WTC11 (cell line): ENCODE results near the gene TNIK. TPM values are rescaled to one million over a fixed set of nuclear protein-coding genes. Genes with fewer than 3 reads are reported as not detected.
A peak's percentile ranks its signal among the peaks of the same experiment; 100 is the strongest.

ENCODE experiments used
- ATAC-seq: fragments of 200-7000 bp; cut with Tn5 transposase; 2 replicates; pipeline ENCODE4 v1.10.0; 2021; ENCODE audit warnings: mild to moderate bottlenecking, moderate library complexity
- CTCF ChIA-PET: fragments of 300-600 bp; sonication (Branson Sonifier 250); formaldehyde crosslinking; loops from one replicate; lab custom pipeline; 2021; ENCODE audit warnings: antibody characterized with exemption; lab: Charles Lee
- POLR2A ChIA-PET: fragments of 350-600 bp; sonication (Branson Sonifier 250); formaldehyde crosslinking; loops from one replicate; lab custom pipeline; 2021; ENCODE audit warnings: antibody characterized with exemption; lab: Charles Lee
- DNase-seq: peaks from one replicate; pipeline ENCODE4 v3.0.0; 2021; ENCODE audit warnings: low spot score
- H3K27ac Mint-ChIP-seq: 2 replicates; pipeline ENCODE4 v1.8.0; 2021; ENCODE audit warnings: mixed read lengths
- H3K27me3 Mint-ChIP-seq: 2 replicates; pipeline ENCODE4 v1.8.0; 2021; ENCODE audit warnings: low read depth, mild to moderate bottlenecking, moderate library complexity, mixed read lengths
- H3K36me3 Mint-ChIP-seq: 2 replicates; pipeline ENCODE4 v1.8.0; 2021; ENCODE audit warnings: mixed read lengths
- H3K4me1 Mint-ChIP-seq: 2 replicates; pipeline ENCODE4 v1.8.0; 2022; ENCODE audit warnings: mixed read lengths
- H3K4me3 Mint-ChIP-seq: 2 replicates; pipeline ENCODE4 v1.8.0; 2021; ENCODE audit warnings: mild to moderate bottlenecking, moderate library complexity, mixed read lengths
- H3K9me3 Mint-ChIP-seq: 2 replicates; pipeline ENCODE4 v1.8.0; 2021; ENCODE audit warnings: mixed read lengths
- CBFB ChIP-seq: sonication (generic); formaldehyde crosslinking; IDR thresholded peaks from 2 replicates; pipeline ENCODE4 v1.8.1; 2022; ENCODE audit warnings: mild to moderate bottlenecking, low read depth, missing genetic modification reagents
- CREB1 ChIP-seq: sonication (generic); formaldehyde crosslinking; IDR thresholded peaks from 2 replicates; pipeline ENCODE4 v1.8.0; 2023; ENCODE audit warnings: mild to moderate bottlenecking, missing genetic modification reagents
- FOXJ3 ChIP-seq: sonication (generic); formaldehyde crosslinking; IDR thresholded peaks from 2 replicates; pipeline ENCODE4 v1.9.0; 2021; ENCODE audit warnings: missing genetic modification reagents, mild to moderate bottlenecking, borderline replicate concordance
- FOXP1 ChIP-seq: sonication (generic); formaldehyde crosslinking; IDR thresholded peaks from 2 replicates; pipeline ENCODE4 v1.8.0; 2022; ENCODE audit warnings: missing genetic modification reagents, mild to moderate bottlenecking, moderate library complexity, borderline replicate concordance
- IRF2 ChIP-seq: sonication (generic); formaldehyde crosslinking; IDR thresholded peaks from 2 replicates; pipeline ENCODE4 v1.8.0; 2022; ENCODE audit warnings: low read depth, missing genetic modification reagents, borderline replicate concordance
- KAT7 ChIP-seq: sonication (generic); formaldehyde crosslinking; IDR thresholded peaks from 2 replicates; pipeline ENCODE4 v1.8.1; 2023; ENCODE audit warnings: missing genetic modification reagents, mild to moderate bottlenecking, borderline replicate concordance
- MXD4 ChIP-seq: fragments of 250-450 bp; sonication (Bioruptor Pico); IDR thresholded peaks from 2 replicates; pipeline ENCODE4 v1.8.0; 2021; ENCODE audit warnings: mild to moderate bottlenecking, moderate library complexity, borderline replicate concordance
- NR1H2 ChIP-seq: sonication (generic); formaldehyde crosslinking; IDR thresholded peaks from 2 replicates; pipeline ENCODE4 v1.9.0; 2021; ENCODE audit warnings: mild to moderate bottlenecking, moderate library complexity, missing genetic modification reagents
- SOX15 ChIP-seq: fragments of 250-450 bp; sonication (Bioruptor Pico); IDR thresholded peaks from 2 replicates; pipeline ENCODE4 v1.9.0; 2021; ENCODE audit warnings: mild to moderate bottlenecking
- ZNF671 ChIP-seq: fragments of 250-450 bp; sonication (Bioruptor Pico); IDR thresholded peaks from 2 replicates; pipeline ENCODE4 v1.8.0; 2021; ENCODE audit warnings: mild to moderate bottlenecking
- total RNA-seq: library from RNA; stranded (reverse); gene quantifications from 3 replicates; pipeline ENCODE4 v1.2.3, GENCODE V29; 2021
- TF ChIP-seq, protein P1 (sequence below): sonication (generic); formaldehyde crosslinking; IDR thresholded peaks from 2 replicates; pipeline ENCODE4 v1.8.0; 2022; ENCODE audit warnings: mild to moderate bottlenecking, missing genetic modification reagents
- TF ChIP-seq, protein P2 (sequence below): sonication (generic); formaldehyde crosslinking; IDR thresholded peaks from 2 replicates; pipeline ENCODE4 v1.8.0; 2023; ENCODE audit warnings: mild to moderate bottlenecking, missing genetic modification reagents
- TF ChIP-seq, protein P3 (sequence below): fragments of 250-450 bp; sonication (Bioruptor Pico); IDR thresholded peaks from 2 replicates; pipeline ENCODE4 v1.8.0; 2021; ENCODE audit warnings: mild to moderate bottlenecking
- TF ChIP-seq, protein P4 (sequence below): sonication (generic); formaldehyde crosslinking; IDR thresholded peaks from 2 replicates; pipeline ENCODE4 v1.8.0; 2022; ENCODE audit warnings: mild to moderate bottlenecking, missing genetic modification reagents
- TF ChIP-seq, protein P5 (sequence below): fragments of 250-450 bp; sonication (Bioruptor Pico); IDR thresholded peaks from 2 replicates; pipeline ENCODE4 v2.1.2; 2022; ENCODE audit warnings: mild to moderate bottlenecking, moderate library complexity
- TF ChIP-seq, protein P6 (sequence below): fragments of 200-600 bp; IDR thresholded peaks from 2 replicates; pipeline ENCODE4 v1.8.0; 2022; ENCODE audit warnings: antibody characterized with exemption
- TF ChIP-seq, protein P7 (sequence below): sonication (generic); formaldehyde crosslinking; IDR thresholded peaks from 2 replicates; pipeline ENCODE4 v1.8.1; 2022; ENCODE audit warnings: mild to moderate bottlenecking, moderate library complexity, missing genetic modification reagents
- TF ChIP-seq, protein P8 (sequence below): sonication (generic); formaldehyde crosslinking; IDR thresholded peaks from 2 replicates; pipeline ENCODE4 v1.8.0; 2023; ENCODE audit warnings: missing genetic modification reagents
- TF ChIP-seq, protein P9 (sequence below): sonication (generic); formaldehyde crosslinking; IDR thresholded peaks from 2 replicates; pipeline ENCODE4 v1.8.1; 2023; ENCODE audit warnings: mild to moderate bottlenecking, missing genetic modification reagents, moderate library complexity
- TF ChIP-seq, protein P10 (sequence below): fragments of 250-450 bp; sonication (Bioruptor Pico); IDR thresholded peaks from 2 replicates; pipeline ENCODE4 v1.9.0; 2021; ENCODE audit warnings: mild to moderate bottlenecking, borderline replicate concordance

Gene TNIK
- total RNA-seq, 1 experiment from 2014 or later: 50.3 TPM

DNA sequence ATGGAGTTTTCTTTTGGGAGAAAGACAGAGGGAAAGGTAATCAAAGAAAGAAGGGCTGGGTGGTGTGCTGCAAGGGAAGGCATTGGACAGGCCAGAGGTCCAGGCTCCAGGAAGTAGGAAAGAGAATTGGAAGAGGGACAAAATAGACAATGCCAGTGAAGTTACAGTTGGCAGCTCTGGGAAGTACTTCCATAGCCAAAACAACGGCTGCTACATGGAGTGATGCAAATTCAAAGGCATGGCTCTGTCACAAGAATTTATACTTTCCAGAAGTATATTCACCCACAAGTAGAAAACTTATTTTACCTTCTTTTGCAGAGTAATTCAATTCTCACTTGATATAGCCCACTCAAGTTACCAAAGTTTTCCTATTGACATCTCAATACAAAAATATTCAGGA lies 191.5 kb downstream of the TNIK start:
- no peak overlapping the region; the same call in 1 of the 2 replicates for H3K27ac Mint-ChIP-seq
- H3K4me1 Mint-ChIP-seq: peaks cover 69% of the 10 kb centered on the region
- no peaks in the 10 kb centered on the region for H3K36me3 Mint-ChIP-seq
- ChIA-PET POLR2A (no interaction called here), CTCF (no interaction called here)
- TF ChIP-seq CREB1 (CRISPR knock-in tag): no peak
- TF ChIP-seq MXD4 (CRISPR knock-in tag): no peak
- TF ChIP-seq FOXP1 (CRISPR knock-in tag): no peak
- TF ChIP-seq, protein P1, sequence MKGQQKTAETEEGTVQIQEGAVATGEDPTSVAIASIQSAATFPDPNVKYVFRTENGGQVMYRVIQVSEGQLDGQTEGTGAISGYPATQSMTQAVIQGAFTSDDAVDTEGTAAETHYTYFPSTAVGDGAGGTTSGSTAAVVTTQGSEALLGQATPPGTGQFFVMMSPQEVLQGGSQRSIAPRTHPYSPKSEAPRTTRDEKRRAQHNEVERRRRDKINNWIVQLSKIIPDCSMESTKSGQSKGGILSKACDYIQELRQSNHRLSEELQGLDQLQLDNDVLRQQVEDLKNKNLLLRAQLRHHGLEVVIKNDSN (CRISPR knock-in tag): no peak
- TF ChIP-seq, protein P2, sequence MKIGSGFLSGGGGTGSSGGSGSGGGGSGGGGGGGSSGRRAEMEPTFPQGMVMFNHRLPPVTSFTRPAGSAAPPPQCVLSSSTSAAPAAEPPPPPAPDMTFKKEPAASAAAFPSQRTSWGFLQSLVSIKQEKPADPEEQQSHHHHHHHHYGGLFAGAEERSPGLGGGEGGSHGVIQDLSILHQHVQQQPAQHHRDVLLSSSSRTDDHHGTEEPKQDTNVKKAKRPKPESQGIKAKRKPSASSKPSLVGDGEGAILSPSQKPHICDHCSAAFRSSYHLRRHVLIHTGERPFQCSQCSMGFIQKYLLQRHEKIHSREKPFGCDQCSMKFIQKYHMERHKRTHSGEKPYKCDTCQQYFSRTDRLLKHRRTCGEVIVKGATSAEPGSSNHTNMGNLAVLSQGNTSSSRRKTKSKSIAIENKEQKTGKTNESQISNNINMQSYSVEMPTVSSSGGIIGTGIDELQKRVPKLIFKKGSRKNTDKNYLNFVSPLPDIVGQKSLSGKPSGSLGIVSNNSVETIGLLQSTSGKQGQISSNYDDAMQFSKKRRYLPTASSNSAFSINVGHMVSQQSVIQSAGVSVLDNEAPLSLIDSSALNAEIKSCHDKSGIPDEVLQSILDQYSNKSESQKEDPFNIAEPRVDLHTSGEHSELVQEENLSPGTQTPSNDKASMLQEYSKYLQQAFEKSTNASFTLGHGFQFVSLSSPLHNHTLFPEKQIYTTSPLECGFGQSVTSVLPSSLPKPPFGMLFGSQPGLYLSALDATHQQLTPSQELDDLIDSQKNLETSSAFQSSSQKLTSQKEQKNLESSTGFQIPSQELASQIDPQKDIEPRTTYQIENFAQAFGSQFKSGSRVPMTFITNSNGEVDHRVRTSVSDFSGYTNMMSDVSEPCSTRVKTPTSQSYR (CRISPR knock-in tag): no peak
- TF ChIP-seq, protein P3, sequence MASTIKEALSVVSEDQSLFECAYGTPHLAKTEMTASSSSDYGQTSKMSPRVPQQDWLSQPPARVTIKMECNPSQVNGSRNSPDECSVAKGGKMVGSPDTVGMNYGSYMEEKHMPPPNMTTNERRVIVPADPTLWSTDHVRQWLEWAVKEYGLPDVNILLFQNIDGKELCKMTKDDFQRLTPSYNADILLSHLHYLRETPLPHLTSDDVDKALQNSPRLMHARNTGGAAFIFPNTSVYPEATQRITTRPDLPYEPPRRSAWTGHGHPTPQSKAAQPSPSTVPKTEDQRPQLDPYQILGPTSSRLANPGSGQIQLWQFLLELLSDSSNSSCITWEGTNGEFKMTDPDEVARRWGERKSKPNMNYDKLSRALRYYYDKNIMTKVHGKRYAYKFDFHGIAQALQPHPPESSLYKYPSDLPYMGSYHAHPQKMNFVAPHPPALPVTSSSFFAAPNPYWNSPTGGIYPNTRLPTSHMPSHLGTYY: no peak
- TF ChIP-seq CBFB (CRISPR knock-in tag): no peak
- no peak for TF ChIP-seq KAT7 (CRISPR knock-in tag)
- peaks cover 4% of the 10 kb centered on the region; the same call in 1 of the 2 replicates for H3K9me3 Mint-ChIP-seq
- H3K4me3 Mint-ChIP-seq: no peak overlapping the region
- DNase-seq: no peak
- H3K27me3 Mint-ChIP-seq: no peaks in the 10 kb centered on the region
- no peak for ATAC-seq

DNA sequence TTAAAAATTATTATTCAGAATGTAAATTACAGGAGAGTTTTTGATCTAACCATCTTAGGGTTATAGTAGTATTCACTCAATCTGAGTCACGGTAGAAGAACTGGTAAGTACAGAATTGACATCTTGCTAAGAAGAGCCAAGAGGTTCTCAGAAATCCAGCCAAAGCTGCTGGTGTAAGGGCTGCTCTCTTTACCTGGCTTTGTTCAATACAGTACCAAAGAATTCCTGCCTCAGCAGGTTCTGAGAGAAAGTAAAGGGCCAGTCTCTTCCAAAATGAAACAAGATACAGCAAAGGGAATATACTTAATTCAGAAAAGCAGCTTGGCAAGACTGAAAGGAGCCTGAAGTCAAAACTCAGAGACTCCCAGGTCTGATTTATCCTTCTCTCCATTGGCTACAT lies 193.1 kb downstream of the TNIK start:
- H3K9me3 Mint-ChIP-seq: no peaks in the 10 kb centered on the region
- ATAC-seq: peak; percentile 57
- ChIA-PET POLR2A (interaction anchor here (0.8 kb wide), 1 partner anchor 15 kb away, joined by 3 read pairs; no protein-coding TSS in a partner anchor), CTCF (no interaction called here)
- no peaks in the 10 kb centered on the region for H3K36me3 Mint-ChIP-seq
- no peaks in the 10 kb centered on the region for H3K27me3 Mint-ChIP-seq
- peaks cover 62% of the 10 kb centered on the region for H3K4me1 Mint-ChIP-seq
- H3K4me3 Mint-ChIP-seq: no peak overlapping the region
- H3K27ac Mint-ChIP-seq: peak overlapping the region; percentile 39
- no peak for DNase-seq
- TF ChIP-seq ZNF671 (CRISPR knock-in tag) (no peak), SOX15 (no peak), NR1H2 (CRISPR knock-in tag) (no peak), FOXJ3 (CRISPR knock-in tag) (no peak), IRF2 (CRISPR knock-in tag) (no peak)
- TF ChIP-seq, protein P4, sequence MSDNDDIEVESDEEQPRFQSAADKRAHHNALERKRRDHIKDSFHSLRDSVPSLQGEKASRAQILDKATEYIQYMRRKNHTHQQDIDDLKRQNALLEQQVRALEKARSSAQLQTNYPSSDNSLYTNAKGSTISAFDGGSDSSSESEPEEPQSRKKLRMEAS: no peak
- TF ChIP-seq, protein P5, sequence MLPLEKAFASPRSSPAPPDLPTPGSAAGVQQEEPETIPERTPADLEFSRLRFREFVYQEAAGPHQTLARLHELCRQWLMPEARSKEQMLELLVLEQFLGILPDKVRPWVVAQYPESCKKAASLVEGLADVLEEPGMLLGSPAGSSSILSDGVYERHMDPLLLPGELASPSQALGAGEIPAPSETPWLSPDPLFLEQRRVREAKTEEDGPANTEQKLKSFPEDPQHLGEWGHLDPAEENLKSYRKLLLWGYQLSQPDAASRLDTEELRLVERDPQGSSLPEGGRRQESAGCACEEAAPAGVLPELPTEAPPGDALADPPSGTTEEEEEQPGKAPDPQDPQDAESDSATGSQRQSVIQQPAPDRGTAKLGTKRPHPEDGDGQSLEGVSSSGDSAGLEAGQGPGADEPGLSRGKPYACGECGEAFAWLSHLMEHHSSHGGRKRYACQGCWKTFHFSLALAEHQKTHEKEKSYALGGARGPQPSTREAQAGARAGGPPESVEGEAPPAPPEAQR (CRISPR knock-in tag): no peak
- TF ChIP-seq, protein P6, sequence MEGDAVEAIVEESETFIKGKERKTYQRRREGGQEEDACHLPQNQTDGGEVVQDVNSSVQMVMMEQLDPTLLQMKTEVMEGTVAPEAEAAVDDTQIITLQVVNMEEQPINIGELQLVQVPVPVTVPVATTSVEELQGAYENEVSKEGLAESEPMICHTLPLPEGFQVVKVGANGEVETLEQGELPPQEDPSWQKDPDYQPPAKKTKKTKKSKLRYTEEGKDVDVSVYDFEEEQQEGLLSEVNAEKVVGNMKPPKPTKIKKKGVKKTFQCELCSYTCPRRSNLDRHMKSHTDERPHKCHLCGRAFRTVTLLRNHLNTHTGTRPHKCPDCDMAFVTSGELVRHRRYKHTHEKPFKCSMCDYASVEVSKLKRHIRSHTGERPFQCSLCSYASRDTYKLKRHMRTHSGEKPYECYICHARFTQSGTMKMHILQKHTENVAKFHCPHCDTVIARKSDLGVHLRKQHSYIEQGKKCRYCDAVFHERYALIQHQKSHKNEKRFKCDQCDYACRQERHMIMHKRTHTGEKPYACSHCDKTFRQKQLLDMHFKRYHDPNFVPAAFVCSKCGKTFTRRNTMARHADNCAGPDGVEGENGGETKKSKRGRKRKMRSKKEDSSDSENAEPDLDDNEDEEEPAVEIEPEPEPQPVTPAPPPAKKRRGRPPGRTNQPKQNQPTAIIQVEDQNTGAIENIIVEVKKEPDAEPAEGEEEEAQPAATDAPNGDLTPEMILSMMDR: no peak
- TF ChIP-seq, protein P7, sequence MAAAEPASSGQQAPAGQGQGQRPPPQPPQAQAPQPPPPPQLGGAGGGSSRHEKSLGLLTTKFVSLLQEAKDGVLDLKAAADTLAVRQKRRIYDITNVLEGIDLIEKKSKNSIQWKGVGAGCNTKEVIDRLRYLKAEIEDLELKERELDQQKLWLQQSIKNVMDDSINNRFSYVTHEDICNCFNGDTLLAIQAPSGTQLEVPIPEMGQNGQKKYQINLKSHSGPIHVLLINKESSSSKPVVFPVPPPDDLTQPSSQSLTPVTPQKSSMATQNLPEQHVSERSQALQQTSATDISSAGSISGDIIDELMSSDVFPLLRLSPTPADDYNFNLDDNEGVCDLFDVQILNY (CRISPR knock-in tag): no peak
- TF ChIP-seq, protein P8, sequence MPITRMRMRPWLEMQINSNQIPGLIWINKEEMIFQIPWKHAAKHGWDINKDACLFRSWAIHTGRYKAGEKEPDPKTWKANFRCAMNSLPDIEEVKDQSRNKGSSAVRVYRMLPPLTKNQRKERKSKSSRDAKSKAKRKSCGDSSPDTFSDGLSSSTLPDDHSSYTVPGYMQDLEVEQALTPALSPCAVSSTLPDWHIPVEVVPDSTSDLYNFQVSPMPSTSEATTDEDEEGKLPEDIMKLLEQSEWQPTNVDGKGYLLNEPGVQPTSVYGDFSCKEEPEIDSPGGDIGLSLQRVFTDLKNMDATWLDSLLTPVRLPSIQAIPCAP (CRISPR knock-in tag): no peak
- TF ChIP-seq, protein P9, sequence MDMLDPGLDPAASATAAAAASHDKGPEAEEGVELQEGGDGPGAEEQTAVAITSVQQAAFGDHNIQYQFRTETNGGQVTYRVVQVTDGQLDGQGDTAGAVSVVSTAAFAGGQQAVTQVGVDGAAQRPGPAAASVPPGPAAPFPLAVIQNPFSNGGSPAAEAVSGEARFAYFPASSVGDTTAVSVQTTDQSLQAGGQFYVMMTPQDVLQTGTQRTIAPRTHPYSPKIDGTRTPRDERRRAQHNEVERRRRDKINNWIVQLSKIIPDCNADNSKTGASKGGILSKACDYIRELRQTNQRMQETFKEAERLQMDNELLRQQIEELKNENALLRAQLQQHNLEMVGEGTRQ (CRISPR knock-in tag): no peak
- TF ChIP-seq, protein P10, sequence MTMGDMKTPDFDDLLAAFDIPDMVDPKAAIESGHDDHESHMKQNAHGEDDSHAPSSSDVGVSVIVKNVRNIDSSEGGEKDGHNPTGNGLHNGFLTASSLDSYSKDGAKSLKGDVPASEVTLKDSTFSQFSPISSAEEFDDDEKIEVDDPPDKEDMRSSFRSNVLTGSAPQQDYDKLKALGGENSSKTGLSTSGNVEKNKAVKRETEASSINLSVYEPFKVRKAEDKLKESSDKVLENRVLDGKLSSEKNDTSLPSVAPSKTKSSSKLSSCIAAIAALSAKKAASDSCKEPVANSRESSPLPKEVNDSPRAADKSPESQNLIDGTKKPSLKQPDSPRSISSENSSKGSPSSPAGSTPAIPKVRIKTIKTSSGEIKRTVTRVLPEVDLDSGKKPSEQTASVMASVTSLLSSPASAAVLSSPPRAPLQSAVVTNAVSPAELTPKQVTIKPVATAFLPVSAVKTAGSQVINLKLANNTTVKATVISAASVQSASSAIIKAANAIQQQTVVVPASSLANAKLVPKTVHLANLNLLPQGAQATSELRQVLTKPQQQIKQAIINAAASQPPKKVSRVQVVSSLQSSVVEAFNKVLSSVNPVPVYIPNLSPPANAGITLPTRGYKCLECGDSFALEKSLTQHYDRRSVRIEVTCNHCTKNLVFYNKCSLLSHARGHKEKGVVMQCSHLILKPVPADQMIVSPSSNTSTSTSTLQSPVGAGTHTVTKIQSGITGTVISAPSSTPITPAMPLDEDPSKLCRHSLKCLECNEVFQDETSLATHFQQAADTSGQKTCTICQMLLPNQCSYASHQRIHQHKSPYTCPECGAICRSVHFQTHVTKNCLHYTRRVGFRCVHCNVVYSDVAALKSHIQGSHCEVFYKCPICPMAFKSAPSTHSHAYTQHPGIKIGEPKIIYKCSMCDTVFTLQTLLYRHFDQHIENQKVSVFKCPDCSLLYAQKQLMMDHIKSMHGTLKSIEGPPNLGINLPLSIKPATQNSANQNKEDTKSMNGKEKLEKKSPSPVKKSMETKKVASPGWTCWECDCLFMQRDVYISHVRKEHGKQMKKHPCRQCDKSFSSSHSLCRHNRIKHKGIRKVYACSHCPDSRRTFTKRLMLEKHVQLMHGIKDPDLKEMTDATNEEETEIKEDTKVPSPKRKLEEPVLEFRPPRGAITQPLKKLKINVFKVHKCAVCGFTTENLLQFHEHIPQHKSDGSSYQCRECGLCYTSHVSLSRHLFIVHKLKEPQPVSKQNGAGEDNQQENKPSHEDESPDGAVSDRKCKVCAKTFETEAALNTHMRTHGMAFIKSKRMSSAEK (CRISPR knock-in tag): no peak
